ELF-1 (cell line): ENCODE results near the gene SNED1.

Experiments
- DNase-seq: peaks from one replicate; pipeline ENCODE4 v3.0.0-alpha.2; 2016; ENCODE audit warnings: low read depth, low spot score

SNED1 gene

GRCh38 chr2:241006412-241006811, 8.0 kb downstream of the SNED1 start:
- DNase-seq: no peak

DNA sequence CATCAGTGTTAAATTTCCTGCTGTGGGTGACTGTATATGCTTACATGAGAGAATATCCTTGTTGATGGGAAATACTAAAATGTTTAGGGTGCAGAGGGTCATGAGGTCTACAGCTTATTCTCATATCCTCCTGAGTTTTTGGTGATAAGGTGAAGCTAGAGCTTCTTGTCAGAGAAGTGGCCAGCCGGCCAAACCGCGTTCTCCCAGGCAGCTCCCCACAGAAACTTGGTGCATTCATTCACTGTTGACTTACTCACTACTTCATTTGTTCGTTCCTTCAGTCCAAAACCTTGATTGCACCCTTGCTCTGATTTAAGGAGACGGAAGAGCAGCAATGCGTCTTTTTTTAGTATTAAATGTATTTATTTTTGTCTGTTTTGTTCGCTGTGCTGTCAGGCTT, 8.7 kb downstream of the SNED1 start:
- peak; percentile 0 for DNase-seq

GRCh38 chr2:241007880-241008710, 9.7 kb downstream of the SNED1 start:
- peak; percentile 24 for DNase-seq

DNA sequence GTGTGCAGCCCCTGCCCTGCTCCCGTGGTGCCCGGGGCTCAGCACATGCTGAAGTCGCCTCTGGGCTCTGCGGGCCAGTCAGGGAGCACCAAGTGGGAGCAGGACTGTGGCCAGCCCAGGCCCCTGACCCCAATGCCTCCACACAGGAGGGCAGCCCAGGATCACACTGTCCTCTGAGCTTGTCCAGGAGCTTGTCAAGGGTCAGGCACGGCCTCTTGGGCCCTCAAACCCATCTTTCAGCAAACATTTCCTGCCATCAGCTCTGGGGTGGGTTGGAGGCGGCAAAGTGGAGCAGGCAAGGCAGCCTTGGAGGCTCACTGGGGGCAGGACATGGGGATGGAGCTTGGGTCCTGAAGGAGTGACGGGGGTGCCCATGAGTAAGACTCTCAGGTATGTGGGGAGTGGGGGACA, 10.3 kb downstream of the SNED1 start:
- peak; percentile 1 for DNase-seq

DNA sequence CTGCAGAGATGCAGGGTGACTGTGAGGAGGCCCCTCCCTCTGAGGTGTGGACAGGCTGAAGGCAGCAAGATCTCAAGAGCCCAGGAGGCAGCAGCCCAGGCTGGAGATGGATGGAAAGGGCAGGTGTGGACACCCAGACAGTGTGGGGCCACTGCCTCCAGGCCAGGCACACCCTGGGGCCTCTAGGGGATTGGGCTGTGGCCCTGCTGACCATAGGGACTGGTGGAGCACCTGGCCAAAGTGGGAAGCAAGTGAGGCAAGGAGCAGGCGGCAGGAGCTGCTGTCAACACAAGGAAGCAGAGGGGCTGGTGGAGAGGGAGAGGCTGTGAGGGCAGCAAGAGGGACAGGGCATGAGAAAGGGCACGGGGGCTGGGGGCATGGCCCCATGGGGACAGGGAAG, 10.8 kb downstream of the SNED1 start:
- peak; percentile 25 for DNase-seq

- peak; percentile 90 for DNase-seq
These were observed 11.4 kb downstream of the SNED1 start for GRCh38 chr2:241009601-241010530.

DNA sequence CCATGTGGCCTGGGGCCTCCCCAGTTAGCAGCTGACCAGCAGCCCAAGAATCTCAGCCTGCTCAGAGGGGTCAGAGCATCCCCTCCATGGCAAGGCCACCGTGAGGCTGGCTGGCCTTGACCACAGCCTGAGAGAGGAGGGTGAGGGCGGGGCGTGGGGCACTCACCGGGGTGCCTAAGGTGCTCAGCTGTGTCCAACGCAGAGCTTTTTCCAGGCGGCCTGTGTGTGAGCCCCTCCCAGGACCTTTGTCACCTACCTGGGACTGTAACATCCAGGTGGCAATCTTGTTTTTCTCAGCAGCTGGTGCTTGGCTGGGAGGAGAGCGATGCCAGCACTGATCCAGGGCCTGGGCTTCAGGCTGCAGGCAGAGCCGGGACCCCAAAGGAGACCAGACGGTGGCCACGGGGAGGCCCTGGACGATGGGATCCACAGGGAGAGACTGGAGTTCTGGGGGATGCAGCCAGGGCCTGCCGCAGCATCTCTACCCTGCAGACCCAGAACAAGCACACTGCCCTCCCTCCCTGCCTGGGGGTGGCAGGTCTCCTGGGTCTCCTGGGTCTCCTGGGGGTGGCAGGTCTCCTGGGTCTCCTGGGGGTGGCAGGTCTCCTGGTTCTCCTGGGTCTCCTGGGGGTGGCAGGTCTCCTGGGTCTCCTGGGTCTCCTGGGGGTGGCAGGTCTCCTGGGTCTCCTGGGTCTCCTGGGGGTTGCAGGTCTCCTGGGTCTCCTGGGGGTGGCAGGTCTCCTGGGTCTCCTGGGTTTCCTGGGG, 12.3 kb downstream of the SNED1 start:
- DNase-seq: peak; percentile 0

DNA sequence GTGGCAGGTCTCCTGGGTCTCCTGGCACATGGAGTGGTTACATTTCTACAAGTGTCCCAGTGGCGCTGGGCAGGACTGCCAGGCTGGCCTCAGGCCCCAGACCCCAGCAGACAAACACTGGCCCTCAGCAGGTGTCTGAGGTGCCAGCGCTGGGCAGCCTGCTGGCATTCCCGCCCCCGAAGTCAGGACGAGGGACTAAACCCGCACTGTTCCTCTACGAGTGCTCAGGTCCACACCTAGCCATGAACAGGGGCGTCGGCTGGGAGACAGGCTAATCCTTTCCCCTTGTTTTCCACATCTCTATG, 12.8 kb downstream of the SNED1 start:
- peak; percentile 1 for DNase-seq

GRCh38 chr2:241011751-241012510, 13.5 kb downstream of the SNED1 start:
- DNase-seq: peak; percentile 5

- DNase-seq: no peak
These were observed 15.8 kb downstream of the SNED1 start for GRCh38 chr2:241014224-241014623.

GRCh38 chr2:241014764-241015163, 16.3 kb downstream of the SNED1 start:
- DNase-seq: peak; percentile 1

DNA sequence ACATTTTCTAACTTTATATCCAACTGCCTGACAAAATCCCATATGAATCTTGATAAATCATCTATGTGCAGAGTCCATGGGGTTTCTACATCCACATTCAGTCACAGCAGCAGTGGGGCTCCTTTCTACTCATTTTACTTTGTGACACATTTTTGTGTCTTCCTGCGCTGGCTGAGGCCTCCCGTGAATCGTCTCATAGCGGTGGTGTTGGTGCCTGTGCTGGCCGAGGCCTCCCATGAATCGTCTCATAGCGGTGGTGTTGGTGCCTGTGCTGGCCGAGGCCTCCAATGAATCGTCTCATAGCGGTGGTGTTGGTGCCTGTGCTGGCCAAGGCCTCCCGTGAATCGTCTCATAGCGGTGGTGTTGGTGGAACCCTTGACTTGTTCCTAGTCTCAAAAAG, 17.0 kb downstream of the SNED1 start:
- DNase-seq: peak; percentile 1

DNA sequence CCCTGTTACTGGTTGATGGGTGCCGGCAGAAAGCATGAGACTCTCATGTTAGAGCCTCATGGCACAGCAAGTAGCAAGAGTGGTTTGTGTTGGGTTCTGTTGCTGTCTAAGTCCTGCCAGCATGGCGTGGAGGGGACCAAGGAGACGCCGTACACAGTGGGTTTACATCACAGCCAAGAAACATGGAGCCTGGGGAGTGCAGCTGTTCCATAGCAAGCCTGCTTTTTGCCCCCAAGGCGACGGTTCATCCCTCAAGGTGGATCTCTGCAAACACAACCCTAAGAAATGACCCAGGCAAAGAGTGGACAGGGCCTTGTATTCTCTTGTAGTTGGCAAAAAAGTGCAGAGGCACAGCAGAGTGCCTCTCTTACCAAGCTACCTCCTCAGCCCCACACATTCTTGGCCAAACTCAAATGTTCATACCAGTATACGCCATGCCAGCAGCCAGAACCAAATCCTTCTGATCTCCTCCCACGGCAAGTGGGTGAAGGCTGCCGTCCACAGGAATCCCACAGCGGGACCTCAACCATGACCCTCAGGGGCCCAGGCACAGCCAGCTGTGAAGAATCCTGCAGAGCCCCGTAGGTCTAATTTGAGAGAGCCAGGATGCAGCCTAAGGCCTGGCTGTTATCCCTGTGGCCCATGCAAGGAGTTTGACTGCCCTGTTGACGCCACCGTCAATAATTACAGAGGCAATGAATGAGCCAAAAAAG, 19.0 kb downstream of the SNED1 start:
- peak; percentile 0 for DNase-seq

GRCh38 chr2:241018051-241018891, 19.9 kb downstream of the SNED1 start:
- DNase-seq: peak; percentile 1

DNA sequence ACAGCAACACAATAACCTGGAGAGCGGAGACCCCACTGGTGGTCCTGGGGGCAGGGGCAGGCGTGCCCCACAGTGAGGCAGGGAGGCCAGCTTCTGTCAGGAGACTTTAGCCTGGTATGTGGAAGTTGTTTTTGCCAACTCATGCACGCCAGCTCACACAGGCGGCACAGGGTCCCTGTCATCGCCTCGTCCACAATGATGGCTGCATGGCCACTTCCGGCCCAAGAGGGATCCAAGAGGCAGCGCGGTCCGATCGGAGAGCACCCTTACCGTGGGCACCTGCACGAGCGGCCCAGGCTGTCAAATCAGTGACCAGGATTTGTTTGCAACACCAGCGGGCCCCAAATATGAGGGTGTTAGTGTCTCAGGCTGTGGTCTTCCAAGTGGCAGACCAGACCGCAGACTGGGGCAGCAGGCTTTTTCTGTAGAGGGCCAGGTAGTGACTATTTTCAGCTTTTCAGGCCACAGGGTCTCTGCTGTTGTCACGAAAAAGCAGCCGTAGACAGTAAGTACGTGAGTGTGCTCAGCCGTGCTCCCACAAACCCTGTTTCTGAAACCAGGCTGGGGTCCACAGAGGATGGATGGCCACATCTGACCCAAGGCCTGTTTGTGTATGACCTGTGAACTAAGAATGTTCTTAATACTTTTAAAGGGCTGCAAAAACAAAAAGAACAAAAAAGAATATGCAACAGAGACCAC, 21.2 kb downstream of the SNED1 start:
- no peak for DNase-seq

GRCh38 chr2:241020201-241020600, 21.8 kb downstream of the SNED1 start:
- DNase-seq: no peak

GRCh38 chr2:241020629-241021190, 22.3 kb downstream of the SNED1 start:
- DNase-seq: no peak

DNA sequence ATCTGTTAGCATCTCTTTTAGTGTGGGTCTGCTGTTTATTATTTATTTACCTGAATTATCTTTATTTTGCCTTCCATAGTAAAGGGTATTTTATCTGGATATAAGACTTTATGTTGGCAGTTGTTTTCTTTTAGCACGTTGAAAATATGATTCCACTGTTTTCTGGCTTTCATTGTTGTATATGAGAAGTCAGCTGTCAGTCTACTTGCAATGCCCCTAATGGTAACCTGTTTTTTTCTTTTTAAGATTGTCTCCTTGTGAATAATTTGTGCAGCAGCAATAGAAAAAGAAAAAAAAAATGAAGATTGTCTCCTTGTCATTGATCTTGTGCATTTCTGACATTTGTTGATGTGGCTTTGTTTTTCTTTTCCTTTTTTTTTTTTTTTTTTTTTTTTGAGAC, 27.2 kb downstream of the SNED1 start:
- DNase-seq: no peak
